Hematopoietic multipotent progenitor cell treated with erythropoietin and hydrocortisone succinate and interleukin-3 and kit ligand, for 4 days (in vitro differentiated cells): ENCODE results near the gene OTP.
"Not testable (repeated sequence)": the region's sequence is repeated elsewhere in the genome, so short reads cannot be mapped to it uniquely, and the experiment has no call there.

Experiments
- DNase-seq: peaks from one replicate; pipeline ENCODE4 v3.0.0-alpha.2; 2015

OTP gene

DNA sequence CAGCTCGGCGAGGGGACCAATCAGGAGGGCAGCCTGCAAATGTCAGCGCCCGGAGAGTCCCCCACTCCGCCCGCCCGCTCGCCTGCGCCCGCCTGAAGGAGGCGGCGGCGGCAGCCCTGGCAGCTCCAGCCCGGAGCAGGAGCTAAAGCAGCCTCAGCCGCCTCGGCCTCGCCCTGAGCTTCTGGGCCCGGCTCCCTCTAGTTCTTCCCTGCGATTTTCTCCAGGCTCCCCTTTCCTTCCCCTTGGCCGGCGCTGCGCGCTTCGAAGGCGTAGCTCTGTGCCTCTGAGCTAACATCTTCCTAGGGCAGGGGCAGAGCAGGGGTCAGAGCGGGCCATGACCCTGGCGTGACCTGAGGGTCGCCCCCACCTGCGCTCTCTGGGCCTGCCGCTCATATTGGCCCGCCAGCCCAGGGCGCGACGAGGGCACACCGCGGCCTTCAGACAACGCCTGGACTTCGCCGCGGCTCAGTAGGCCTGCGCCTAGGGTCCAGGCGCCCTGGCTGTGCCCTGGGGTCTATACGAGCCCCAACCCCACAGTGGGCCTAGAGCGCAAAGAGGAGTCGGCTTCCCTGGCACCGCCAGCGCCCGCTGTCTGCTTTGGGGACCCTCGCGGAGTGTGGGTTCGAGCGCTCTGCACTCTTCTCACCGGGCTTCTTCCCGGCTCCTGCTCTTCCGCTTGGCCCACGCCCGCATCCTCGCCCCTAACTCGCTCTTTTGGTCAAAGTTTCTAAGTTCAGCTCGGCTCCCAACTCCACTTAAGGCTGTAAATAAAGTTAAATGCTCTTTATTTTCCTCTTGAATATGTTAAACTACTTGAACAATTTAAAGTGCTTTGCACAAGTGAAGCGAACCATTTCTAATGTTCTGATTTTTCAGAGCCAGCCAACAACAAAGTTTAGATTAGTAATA, 504 bp upstream of the OTP start:
- DNase-seq, result peak; percentile 56

DNA sequence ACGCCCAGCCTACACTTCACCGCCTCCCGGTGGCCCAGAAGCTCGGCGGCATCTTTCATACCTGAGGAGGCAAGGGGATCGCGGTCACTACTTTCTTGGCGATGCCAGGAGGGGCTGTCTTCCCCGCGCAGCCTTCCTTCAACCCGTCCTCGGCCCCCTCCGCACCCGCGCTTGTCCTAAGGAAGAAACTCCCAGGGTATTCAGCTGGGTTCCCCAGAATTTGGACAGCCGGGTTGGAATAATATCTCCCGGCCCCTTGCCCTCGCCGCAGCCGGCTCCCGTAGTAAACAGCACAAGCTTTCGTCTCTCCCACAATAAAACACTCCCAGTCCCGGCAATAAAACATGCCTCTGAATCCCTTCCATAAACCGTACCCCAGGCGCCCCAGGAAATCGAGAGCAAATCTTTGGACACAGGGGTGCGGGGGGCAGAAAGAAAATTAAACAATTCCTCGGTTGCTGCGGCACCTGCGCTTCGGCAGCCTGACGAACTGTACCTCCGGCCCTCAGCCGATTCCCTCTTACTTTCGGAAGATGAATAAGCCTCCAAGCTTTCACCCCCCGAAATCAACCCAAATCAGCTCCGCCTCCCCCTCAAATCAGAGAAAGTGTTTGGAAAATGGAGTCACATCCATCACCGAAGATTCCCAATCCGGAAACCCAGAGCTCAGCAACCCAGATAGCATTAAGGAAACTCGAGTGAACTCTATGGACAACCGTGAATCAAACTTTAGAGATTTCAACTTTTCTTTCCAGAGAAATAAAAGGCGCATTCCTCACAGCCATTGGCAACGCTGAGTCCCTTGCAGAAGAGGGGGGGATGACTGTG, 1.1 kb downstream of the OTP start:
- DNase-seq, result no peak

DNA sequence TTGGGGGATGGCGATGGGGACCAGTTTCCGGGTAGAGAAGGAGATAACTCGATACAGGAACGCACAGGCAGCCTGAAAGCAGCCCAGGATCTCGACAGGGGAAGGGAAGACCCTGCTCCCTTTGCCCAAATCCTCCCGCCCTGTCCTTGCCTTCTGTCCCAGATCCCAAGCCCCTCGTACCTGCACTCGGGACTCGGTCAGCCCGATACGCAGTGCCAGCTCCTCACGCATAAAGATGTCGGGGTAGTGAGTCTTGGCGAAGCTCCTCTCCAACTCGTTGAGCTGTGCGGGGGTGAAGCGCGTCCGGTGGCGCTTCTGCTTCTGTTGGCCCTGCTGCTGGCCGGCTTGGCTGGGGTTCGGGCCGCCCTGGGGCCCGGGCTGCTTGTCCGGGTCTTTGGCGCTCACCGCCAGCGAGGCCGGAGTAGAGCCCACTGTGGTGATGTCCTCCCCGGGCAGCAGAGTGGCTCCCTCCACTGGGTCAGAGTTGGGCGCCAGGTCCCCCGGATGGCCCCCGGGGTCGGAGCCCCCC, 1.8 kb downstream of the OTP start:
- DNase-seq, result no peak

DNA sequence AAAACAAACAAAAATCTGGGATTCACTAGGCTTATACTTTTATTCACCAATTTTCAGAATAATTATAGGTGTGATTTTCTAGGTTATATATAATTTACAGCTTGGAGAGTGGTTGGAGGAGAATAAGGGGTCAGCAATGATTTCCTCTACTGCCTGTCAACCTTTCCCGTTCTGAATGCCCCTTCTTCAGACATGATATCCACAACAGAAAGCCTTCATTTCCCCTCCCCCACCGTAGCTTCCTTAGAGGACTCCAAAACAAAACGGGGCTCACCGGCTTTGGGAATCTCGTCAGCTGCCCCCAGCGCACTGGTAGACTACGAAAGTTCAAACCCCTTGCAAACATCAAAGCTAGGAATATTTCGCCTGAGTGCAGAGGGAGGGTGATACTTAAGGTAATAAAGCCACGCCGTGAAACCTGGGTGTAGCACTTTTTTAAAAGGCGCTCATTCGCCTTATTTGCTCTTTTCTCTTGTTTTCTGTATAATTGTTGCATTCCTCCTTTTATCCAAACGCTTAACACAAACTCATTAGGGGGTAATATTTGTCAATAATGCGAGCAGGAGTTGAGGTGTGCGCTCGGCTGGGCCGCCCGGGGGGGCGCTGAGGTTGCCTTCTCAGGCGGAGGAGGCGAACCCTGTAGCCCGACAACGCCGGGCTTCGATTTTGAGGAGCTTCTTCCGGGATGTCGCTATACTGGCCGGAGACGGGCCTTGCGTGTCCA, 2.4 kb downstream of the OTP start:
- no peak for DNase-seq

DNA sequence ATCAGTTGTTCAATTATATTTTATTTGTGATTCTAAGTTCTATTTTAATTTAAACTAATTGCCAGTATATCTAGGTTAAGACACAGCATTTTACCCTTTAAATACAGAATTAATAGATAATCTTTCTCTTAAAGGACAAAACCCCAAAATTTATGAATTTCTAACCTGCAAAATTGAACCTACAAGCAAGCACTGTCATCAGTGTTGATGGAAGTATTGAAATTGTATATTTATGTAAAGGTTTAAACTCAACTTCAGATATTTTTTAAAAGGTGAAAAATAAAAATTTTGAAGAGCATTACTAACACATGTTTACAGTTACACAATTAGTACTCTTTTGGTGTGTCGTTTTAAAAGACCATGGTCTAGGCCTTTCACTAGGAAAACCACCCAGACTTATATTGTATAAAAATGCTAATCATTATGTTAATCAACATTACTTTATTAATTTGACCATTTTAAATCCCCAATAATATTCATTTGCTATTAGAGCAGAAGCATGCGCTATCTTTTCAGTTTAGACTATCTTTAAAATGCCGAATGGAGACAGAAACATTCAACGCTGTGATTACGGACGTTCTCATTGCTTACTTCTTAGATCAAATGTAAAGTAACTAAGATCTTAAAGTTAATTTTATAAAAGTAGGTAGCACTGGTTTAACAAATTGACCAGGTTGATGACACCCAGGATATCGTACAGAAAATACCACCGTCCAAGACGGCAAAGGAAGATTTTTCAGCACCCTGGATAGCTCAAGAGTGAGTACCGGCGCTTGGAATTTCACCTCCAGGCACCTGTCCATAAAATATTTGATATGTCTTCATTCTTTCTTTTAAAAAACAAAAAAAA, 3.2 kb downstream of the OTP start:
- DNase-seq, result peak; percentile 51

DNA sequence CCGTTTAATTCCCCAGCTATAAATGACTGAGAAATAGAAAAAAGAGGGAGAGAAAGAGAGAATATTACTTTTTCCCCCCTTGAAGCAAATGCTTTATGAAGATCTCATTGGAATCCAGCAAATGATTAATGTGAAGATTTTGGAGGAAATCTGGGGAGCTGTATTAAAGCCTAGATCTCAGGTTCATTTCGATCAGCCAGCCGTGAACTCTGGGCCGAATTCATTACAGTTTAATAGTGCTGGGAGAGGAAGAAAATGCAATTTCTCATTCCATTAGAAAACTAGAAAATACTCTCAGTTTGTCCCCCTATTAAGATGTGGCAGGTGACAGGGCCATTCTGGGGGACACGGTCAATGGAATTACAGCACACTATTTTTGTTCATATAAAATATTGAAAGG, 4.8 kb downstream of the OTP start:
- no peak for DNase-seq

DNA sequence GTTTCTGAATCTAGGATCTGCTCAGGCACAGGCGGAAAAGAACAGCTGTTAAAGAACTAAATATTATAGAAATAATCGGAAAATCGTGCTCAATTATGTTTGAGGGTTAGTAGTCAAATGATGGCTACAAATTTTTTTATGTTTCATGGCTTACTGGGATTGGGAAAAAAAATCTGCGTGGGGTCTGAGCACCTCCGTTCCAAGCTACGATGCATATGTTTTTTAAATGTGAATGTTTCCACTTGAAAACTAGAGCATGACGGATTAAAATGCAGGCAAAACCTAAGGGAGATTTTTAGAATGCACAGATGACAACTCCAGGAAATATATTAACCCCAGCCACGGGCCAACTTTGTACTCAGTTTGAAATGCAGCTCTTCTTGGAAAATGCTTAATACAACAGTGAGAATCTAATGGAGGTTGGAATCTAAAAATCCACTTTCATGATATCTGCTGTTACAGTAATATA, 5.3 kb downstream of the OTP start:
- DNase-seq, result no peak

DNA sequence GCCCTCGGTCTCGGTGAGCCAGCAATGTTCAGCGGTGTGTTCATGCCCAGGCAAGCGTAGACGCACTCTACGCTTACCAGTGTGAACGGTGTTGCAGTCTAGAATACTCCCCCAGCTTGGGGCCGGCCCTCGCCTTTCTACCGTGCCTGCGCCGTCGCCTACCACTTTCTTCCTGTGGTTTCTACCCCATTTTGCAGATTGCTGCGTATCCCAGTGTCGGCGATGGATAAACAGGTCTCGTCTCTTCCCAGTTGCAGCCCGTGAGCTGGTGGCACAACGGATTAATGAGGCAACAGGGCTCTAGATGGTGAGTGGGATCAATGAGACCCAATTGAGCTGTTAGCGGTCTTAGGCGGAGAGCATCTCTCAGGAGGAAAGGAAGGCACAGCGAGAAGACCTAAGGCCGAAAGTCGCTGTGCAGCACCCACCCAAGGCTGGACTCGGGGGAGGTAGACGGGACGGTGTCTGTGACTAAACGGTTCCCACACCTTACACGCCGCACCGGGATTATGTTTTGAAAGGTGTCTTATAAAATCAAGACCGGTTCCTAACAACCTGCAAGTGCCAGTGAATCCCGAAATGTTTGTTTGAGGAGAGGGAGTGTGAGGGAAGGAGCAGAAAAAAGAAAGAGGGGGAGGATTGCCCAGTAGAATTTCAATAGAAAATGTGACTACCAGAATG, 5.8 kb downstream of the OTP start:
- DNase-seq, result no peak

DNA sequence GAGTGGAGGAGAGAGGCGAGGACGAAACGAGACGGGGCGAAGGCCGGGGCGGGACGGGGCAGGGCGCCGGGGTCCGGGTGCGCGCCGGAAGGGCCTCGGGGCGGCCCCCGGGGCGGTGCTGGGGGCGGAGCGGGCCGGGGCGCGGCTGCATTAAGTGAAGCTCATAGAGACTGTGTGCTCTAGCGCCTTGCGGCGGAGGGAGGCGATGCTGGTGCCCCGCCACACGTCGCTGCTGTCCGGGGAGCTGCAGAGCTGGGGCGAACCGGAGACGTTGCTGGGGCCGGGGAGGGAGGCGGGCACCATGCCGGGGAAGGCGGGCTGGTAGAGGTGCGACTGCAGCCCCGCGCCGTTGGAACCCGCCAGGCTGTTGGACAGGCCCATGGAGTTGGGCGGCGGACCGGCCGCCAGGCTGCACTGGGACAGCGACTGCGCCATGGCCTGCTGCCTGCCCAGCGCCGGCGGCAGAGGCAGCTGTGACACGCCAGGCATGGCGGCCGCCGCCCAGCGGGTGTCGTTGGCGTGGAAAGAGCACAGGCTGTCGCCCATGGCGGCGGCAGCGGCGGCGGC, 8.3 kb downstream of the OTP start:
- peak; percentile 82 for DNase-seq

DNA sequence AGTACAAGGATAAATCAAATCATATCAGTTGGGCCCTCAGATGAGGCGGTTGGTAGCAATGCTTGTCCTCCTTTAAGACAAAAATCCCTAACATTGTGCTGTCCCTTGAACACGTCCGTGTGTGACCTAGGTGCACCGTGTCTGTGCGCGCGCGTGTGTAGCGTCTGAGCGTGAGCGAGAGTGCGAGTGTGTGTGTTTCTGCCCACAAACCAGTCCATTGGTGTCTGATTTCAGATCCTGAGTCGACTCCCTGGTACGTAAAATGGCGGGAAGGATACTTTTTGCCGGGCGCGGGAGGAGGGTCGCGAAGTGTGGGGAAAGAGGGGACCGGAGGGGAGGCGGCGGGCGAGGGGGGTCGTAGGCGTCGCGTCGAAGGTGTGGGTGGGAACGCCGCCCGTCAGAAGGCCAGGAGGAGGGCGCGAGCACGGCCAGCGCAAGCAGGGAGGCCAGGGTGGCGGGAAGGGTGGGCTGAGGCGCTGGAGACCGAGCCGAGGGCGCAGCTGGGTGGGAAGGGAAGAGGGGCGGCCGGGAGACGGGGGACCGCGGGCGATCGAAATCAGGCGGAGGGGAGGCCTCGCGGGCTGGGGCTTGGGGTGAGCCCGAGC, 8.9 kb downstream of the OTP start:
- no peak for DNase-seq

DNA sequence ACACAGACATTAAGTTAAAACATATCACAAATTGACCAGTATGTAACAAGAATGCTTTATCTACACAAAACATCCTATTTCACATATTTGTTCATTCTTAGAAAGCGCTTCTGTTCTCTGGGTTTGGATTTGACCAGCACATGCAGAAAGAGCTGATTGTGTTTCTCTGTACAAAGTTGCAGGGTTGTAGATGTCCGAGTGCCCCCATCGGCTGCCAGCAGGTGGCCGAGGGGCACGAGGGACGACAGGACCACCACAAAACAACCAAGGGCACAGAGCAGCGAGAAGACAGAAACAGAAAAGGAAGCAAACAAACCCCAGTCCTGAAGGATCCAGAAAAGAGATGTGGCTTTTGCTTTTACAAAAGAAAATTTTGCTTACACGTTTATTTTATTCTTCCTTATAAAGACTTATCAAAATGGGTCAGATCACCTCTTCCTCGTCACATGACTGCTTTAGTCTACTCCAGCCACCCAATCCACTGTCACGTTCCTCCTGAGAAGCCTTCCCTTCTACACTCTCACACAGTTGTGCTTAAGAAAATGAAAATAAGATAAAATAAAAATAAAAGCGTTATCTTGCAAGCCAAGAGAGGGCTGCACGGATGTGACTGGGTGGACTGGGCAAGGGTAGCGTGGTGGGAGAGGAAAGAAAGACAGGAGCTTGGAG, 9.5 kb downstream of the OTP start:
- peak; percentile 37 for DNase-seq

DNA sequence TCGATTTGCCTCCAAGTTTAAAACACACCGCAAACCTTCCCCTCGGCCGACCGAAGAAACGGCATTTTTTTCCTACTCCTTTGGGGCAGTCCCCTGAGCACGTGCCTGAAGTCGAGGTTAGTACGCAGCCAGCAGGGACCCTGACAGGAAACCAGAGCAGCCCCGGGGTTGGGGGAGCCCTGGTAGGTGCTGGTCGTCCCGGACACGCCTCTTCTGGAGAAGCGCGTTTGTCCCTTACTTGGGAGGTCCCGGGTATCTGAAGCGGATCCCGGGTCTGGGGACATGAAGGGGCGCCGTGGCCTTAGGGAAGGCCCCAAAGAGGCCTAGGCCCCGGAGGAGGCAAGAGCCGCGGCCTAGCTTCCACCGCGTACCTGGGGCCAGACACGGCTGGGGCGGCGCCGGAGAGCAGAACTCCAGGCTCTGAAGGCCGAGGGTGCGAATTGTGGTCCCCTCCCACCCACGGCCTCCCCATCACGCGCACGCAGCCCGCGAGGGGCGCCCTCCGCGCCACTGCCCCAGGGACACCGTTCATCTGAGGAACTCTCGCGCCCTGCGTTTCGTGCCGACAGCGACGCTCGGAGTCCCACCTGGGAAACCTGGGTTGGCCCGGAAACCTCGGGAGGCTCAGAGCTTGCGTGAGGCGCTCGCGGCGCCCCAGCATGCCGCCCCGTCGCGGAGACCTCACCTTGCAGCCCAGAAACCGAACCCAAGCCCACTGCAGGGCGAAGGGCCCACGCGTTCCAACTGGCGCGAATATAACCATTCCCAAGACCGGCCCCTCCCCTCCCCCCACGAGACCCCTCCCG, 10.4 kb downstream of the OTP start:
- no peak for DNase-seq

DNA sequence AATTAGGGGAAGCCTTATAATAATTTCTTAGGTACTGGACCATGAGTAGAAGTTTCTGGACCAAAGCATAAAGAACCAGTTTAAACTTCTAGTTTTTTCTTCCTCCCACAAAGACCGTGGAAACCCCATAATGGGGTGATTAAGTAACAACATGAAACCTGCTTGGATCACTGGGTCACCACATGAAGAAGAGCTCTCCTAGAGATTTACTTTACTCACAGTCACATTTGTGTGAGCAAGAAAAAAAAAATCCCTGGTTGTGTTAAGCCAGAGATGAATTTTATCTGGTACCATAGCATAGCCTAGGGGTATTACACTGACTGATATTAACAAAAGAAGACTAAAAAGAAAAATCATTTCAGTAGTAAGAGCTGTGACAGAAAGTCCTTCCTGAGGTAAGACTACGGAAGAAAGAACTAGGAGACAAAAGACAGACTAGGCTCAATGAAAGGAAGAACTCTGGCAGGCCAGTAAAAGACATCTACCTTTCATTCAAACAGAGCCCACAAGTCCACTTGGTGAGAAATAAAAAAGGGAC, 15.2 kb downstream of the OTP start:
- DNase-seq, result no peak

DNA sequence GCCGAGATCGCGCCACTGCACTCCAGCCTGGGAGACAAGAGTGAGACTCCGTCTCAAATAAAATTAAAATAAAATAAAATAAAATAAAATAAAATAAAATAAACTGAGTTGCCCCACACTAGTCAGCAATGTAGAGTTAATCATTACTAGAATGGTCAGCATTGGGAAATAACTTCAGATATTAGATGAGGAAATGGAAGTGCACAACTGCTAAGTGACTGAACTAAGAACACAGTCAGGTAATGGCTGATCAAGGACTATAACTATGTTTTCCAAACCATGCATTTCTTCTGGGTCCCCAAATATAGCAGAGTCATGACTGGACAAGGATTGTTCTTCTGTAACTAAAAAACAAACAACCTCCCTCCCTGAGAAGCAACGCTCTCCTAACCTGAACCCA, 17.1 kb downstream of the OTP start:
- no peak for DNase-seq

DNA sequence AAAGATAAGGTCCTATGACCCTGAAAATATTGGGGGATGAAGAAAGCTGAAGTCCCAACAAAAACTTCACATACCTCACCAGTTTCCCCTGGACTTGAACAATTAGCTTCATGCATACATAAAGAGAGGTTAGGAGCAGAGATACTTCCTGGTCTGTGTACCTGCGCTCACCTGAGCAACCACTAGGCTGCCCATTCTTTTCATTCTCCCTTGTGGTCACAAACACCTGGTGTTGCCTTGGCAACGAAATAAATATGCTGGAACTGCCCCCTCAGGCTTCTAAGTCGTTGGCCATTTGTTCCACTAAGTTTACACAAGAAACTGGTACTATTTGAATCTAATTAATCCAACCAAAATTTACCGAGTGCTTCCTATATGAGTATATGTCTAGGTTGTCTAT, 18.1 kb downstream of the OTP start:
- no peak for DNase-seq

DNA sequence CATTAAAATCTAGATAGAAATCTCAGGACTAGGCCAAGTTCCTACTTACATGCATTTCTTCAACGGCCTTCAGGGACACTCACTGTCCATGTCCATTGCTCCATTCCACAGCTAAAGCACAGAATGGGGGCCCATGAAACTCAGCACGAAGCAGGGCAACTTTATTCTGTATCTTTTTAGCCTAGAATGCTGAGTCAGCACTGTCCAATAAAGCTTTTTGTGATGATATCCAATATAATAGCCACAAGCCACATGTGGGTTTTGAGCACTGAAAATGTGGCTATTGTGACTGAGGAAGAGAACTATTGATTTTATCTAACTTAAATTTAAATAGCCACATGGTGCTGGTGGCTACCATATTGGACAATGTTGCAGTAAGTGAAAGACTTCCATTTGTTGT, 21.6 kb downstream of the OTP start:
- no peak for DNase-seq

DNA sequence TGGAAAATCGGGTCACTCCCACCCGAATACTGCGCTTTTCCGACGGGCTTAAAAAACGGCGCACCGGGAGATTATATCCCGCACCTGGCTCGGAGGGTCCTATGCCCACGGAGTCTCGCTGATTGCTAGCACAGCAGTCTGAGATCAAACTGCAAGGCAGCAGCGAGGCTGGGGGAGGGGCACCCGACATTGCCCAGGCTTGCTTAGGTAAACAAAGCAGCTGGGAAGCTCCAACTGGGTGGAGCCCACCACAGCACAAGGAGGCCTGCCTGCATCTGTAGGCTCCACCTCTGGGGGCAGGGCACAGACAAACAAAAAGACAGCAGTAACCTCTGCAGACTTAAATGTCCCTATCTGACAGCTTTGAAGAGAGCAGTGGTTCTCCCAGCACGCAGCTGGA, 29.6 kb downstream of the OTP start:
- not testable (repeated sequence) for DNase-seq

DNA sequence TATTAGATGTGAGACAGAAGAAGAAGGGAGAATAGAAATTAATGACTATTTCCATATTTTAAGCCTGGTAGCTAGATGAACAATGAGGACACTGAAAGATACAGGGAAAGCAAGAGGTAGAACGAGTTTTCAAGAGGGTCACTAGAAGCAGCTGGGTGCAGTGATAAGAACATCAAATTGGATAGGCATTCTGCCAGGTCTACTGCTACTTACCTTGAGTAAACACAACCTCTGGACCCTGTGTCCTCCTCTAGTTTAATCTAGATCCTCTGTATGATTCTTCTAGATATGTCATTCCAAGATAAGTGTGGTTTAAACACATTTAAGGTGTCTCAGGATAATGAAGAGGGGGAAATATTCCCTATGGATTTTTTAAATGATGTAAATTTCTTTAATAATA, 31.2 kb downstream of the OTP start:
- peak; percentile 11 for DNase-seq

DNA sequence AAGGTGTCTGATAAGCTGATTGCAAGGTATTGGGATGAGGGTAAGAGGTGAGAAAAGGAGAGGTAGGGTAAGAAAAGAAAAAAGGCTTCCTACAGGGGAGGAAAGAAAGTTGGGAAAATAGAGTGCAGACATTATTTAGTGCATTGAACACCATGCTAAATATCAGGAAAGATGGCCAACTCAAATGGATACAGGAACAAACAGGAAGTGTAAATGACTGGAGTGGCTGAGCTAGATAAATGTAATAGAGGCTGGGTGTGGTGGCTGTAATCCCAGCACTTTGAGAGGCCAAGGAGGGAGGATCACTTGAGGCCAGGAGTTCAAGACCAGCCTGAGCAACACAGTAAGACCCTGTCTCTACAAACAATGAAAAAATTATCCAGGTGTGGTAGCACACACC, 32.2 kb downstream of the OTP start:
- no peak for DNase-seq
